Activated CD8-positive, alpha-beta memory T cell treated with anti-CD3 and anti-CD28 coated beads, Interleukin-2, amount 10 ng/mL, durations not matched to agents 7 days and 5 days (primary cell): ENCODE results near the gene CPEB4. TPM values are rescaled to one million over a fixed set of nuclear protein-coding genes. Genes with fewer than 3 reads are reported as not detected.
A peak's percentile ranks its signal among the peaks of the same experiment; 100 is the strongest.

Experiments used
- ATAC-seq: fragments of 150-1000 bp; cut with Tn5 transposase; one replicate; pipeline ENCODE4 v1.10.0; 2021; ENCODE audit warnings: moderate library complexity
- CTCF ChIA-PET: fragments of 350-600 bp; sonication (Branson Sonifier 250); formaldehyde crosslinking; loops from one replicate; lab custom pipeline; 2021; ENCODE audit warnings: antibody characterized with exemption; lab: Charles Lee
- DNase-seq: peaks from one replicate; pipeline ENCODE4 v3.0.0-alpha.2; 2020
- H3K27ac Mint-ChIP-seq: one replicate; pipeline ENCODE4 v1.8.0; 2021; ENCODE audit warnings: mild to moderate bottlenecking, mixed read lengths
- H3K27me3 Mint-ChIP-seq: one replicate; pipeline ENCODE4 v1.8.0; 2021; ENCODE audit warnings: mixed read lengths
- H3K36me3 Mint-ChIP-seq: one replicate; pipeline ENCODE4 v1.8.0; 2021; ENCODE audit warnings: mild to moderate bottlenecking, mixed read lengths
- H3K4me1 Mint-ChIP-seq: one replicate; pipeline ENCODE4 v1.8.0; 2021; ENCODE audit warnings: mixed read lengths
- H3K4me3 Mint-ChIP-seq: one replicate; pipeline ENCODE4 v1.8.0; 2021; ENCODE audit warnings: mild to moderate bottlenecking, moderate library complexity, mixed read lengths
- H3K9me3 Mint-ChIP-seq: one replicate; pipeline ENCODE4 v1.8.0; 2022; ENCODE audit warnings: low read depth, mixed read lengths
- total RNA-seq, 2 experiments: library from RNA; stranded (reverse); gene quantifications; one replicate each; pipeline ENCODE4 v1.2.3, GENCODE V29; 2021

Gene CPEB4
- total RNA-seq, 2 experiments from 2014 or later, result 12.5 to 15.8 TPM

GRCh38 chr5:173884402-173885053 is 3.6 kb upstream of the CPEB4 start:
- no peak for ATAC-seq
- peaks cover 12% of the 10 kb centered on the region for H3K9me3 Mint-ChIP-seq
- CTCF ChIA-PET, result interaction anchor here (0.8 to 1.9 kb wide), 6 partner anchors 15 to 269 kb away, joined by 3 to 7 read pairs (median 4); no protein-coding TSS in a partner anchor
- H3K27me3 Mint-ChIP-seq, result no peaks in the 10 kb centered on the region
- H3K36me3 Mint-ChIP-seq, result peaks cover 20% of the 10 kb centered on the region
- peak overlapping the region; percentile 17 for H3K4me3 Mint-ChIP-seq
- H3K27ac Mint-ChIP-seq, result peak overlapping the region; percentile 77
- H3K4me1 Mint-ChIP-seq, result peaks cover 62% of the 10 kb centered on the region
- DNase-seq, result peak; percentile 89

GRCh38 chr5:173885054-173885443 is 3.1 kb upstream of the CPEB4 start:
- no peak for ATAC-seq
- Mint-ChIP-seq H3K4me3 (peak overlapping the region; percentile 17), H3K4me1 (peaks cover 67% of the 10 kb centered on the region), H3K27ac (peak overlapping the region; percentile 77), H3K27me3 (no peaks in the 10 kb centered on the region), H3K9me3 (peaks cover 12% of the 10 kb centered on the region), H3K36me3 (peaks cover 21% of the 10 kb centered on the region)
- CTCF ChIA-PET, result interaction anchor here (0.8 to 2.1 kb wide), 5 partner anchors 33 to 269 kb away, joined by 4 to 7 read pairs (median 5); no protein-coding TSS in a partner anchor
- DNase-seq, result no peak

- ATAC-seq (no peak), DNase-seq (no peak)
- H3K36me3 Mint-ChIP-seq, result peaks cover 24% of the 10 kb centered on the region
- H3K27me3 Mint-ChIP-seq, result no peaks in the 10 kb centered on the region
- peaks cover 12% of the 10 kb centered on the region for H3K9me3 Mint-ChIP-seq
- CTCF ChIA-PET, result interaction anchor here (1.9 to 2.1 kb wide), 3 partner anchors 32 to 270 kb away, joined by 5 to 7 read pairs (median 5); no protein-coding TSS in a partner anchor
- peak overlapping the region; percentile 77 for H3K27ac Mint-ChIP-seq
- H3K4me1 Mint-ChIP-seq, result peaks cover 72% of the 10 kb centered on the region
- no peak overlapping the region for H3K4me3 Mint-ChIP-seq
These were observed 2.6 kb upstream of the CPEB4 start for GRCh38 chr5:173885475-173886010.

- H3K27me3 Mint-ChIP-seq, result no peaks in the 10 kb centered on the region
- ATAC-seq (no peak), DNase-seq (no peak)
- peaks cover 76% of the 10 kb centered on the region for H3K4me1 Mint-ChIP-seq
- H3K36me3 Mint-ChIP-seq, result peaks cover 24% of the 10 kb centered on the region
- peaks cover 12% of the 10 kb centered on the region for H3K9me3 Mint-ChIP-seq
- H3K4me3 Mint-ChIP-seq, result no peak overlapping the region
- H3K27ac Mint-ChIP-seq, result no peak overlapping the region
- CTCF ChIA-PET, result interaction anchor here (1.9 to 2.1 kb wide), 3 partner anchors 32 to 271 kb away, joined by 5 to 7 read pairs (median 5); no protein-coding TSS in a partner anchor
These were observed 2.0 kb upstream of the CPEB4 start for GRCh38 chr5:173886150-173886549.

- no peak for ATAC-seq
- peak overlapping the region; percentile 90 for H3K4me3 Mint-ChIP-seq
- no peaks in the 10 kb centered on the region for H3K27me3 Mint-ChIP-seq
- peaks cover 14% of the 10 kb centered on the region for H3K36me3 Mint-ChIP-seq
- H3K9me3 Mint-ChIP-seq, result peaks cover 5% of the 10 kb centered on the region
- DNase-seq, result peak; percentile 43
- H3K27ac Mint-ChIP-seq, result peak overlapping the region; percentile 99
- CTCF ChIA-PET, result interaction anchor here (0.9 to 1.4 kb wide), 5 partner anchors 10 to 273 kb away, joined by 3 to 7 read pairs (median 4); no protein-coding TSS in a partner anchor
- H3K4me1 Mint-ChIP-seq, result peaks cover 76% of the 10 kb centered on the region
These were observed 453 bp downstream of the CPEB4 start for GRCh38 chr5:173888473-173889131.

GRCh38 chr5:173890195-173890991 is 2.2 kb downstream of the CPEB4 start:
- H3K4me1 Mint-ChIP-seq, result peaks cover 62% of the 10 kb centered on the region
- H3K36me3 Mint-ChIP-seq, result peaks cover 8% of the 10 kb centered on the region
- H3K9me3 Mint-ChIP-seq, result no peaks in the 10 kb centered on the region
- H3K27ac Mint-ChIP-seq, result no peak overlapping the region
- CTCF ChIA-PET, result interaction anchor here (0.8 to 1.5 kb wide), 5 partner anchors 13 to 33 kb away, joined by 3 to 6 read pairs (median 3); no protein-coding TSS in a partner anchor
- ATAC-seq (no peak), DNase-seq (no peak)
- H3K4me3 Mint-ChIP-seq, result peak overlapping the region; percentile 90
- H3K27me3 Mint-ChIP-seq, result no peaks in the 10 kb centered on the region

- no peaks in the 10 kb centered on the region for H3K9me3 Mint-ChIP-seq
- peaks cover 8% of the 10 kb centered on the region for H3K36me3 Mint-ChIP-seq
- H3K27me3 Mint-ChIP-seq, result no peaks in the 10 kb centered on the region
- ATAC-seq (no peak), DNase-seq (no peak)
- CTCF ChIA-PET, result interaction anchor here (0.5 to 1.5 kb wide), 6 partner anchors 12 to 82 kb away, joined by 3 to 6 read pairs (median 3); no protein-coding TSS in a partner anchor
- H3K4me3 Mint-ChIP-seq, result no peak overlapping the region
- no peak overlapping the region for H3K27ac Mint-ChIP-seq
- H3K4me1 Mint-ChIP-seq, result peaks cover 53% of the 10 kb centered on the region
These were observed 3.4 kb downstream of the CPEB4 start for GRCh38 chr5:173891308-173892116.

- H3K4me1 Mint-ChIP-seq, result peaks cover 40% of the 10 kb centered on the region
- DNase-seq (no peak), ATAC-seq (no peak)
- H3K27ac Mint-ChIP-seq, result no peak overlapping the region
- H3K4me3 Mint-ChIP-seq, result no peak overlapping the region
- no peaks in the 10 kb centered on the region for H3K9me3 Mint-ChIP-seq
- CTCF ChIA-PET, result interaction anchor here (1.4 kb wide), 1 partner anchor 80 kb away, joined by 3 read pairs; no protein-coding TSS in a partner anchor
- H3K27me3 Mint-ChIP-seq, result no peaks in the 10 kb centered on the region
- H3K36me3 Mint-ChIP-seq, result peaks cover 7% of the 10 kb centered on the region
These were observed 5.0 kb downstream of the CPEB4 start for GRCh38 chr5:173893192-173893561.

GRCh38 chr5:173895401-173896165 is 7.4 kb downstream of the CPEB4 start:
- H3K36me3 Mint-ChIP-seq, result peaks cover 4% of the 10 kb centered on the region
- no peak overlapping the region for H3K4me3 Mint-ChIP-seq
- no peak for ATAC-seq
- H3K4me1 Mint-ChIP-seq, result peaks cover 20% of the 10 kb centered on the region
- no peaks in the 10 kb centered on the region for H3K9me3 Mint-ChIP-seq
- no peak overlapping the region for H3K27ac Mint-ChIP-seq
- no peak for DNase-seq
- CTCF ChIA-PET, result interaction anchor here (1.0 kb wide), 1 partner anchor 30 kb away, joined by 3 read pairs; no protein-coding TSS in a partner anchor
- H3K27me3 Mint-ChIP-seq, result no peaks in the 10 kb centered on the region

GRCh38 chr5:173896631-173897030 is 8.5 kb downstream of the CPEB4 start:
- Mint-ChIP-seq H3K4me1 (peaks cover 12% of the 10 kb centered on the region), H3K27ac (no peak overlapping the region), H3K36me3 (peaks cover 7% of the 10 kb centered on the region), H3K4me3 (no peak overlapping the region), H3K27me3 (no peaks in the 10 kb centered on the region), H3K9me3 (no peaks in the 10 kb centered on the region)
- CTCF ChIA-PET, result interaction anchor here (1.0 kb wide), 1 partner anchor 29 kb away, joined by 3 read pairs; no protein-coding TSS in a partner anchor
- ATAC-seq (no peak), DNase-seq (no peak)

- CTCF ChIA-PET, result interaction anchor here (1.0 kb wide), 1 partner anchor 24 kb away, joined by 3 read pairs; no protein-coding TSS in a partner anchor
- ATAC-seq (no peak), DNase-seq (no peak)
- Mint-ChIP-seq H3K27ac (no peak overlapping the region), H3K27me3 (no peaks in the 10 kb centered on the region), H3K4me1 (no peaks in the 10 kb centered on the region), H3K36me3 (peaks cover 6% of the 10 kb centered on the region), H3K9me3 (no peaks in the 10 kb centered on the region), H3K4me3 (no peak overlapping the region)
These were observed 13.6 kb downstream of the CPEB4 start for GRCh38 chr5:173901705-173902104.
